ENCODE results near the gene SGPP1. TPM values are rescaled to one million over a fixed set of nuclear protein-coding genes. Genes with fewer than 3 reads are reported as not detected.

SGPP1 gene
- total and polyA plus RNA-seq, 2 of the 8 experiments (the other 6 are each of a cell fraction or from before 2014, with no cell fraction given): 5.7 to 8.1 TPM

GRCh38 chr14:63673886-63674497, 53.9 kb downstream of the SGPP1 start:
- Histone ChIP-seq H3K18ac (ENCODE audit: extremely low read depth, low read length) (no peak overlapping the region), H3K23me2 (ENCODE audit: low read depth, low read length) (no peaks in the 10 kb centered on the region), H3K4me3 (ENCODE audit: extremely low read depth in 1 of 4, insufficient read depth in 2 of 4, low read depth in 3 of 4, low read length in 4 of 4) (no peak overlapping the region), H4K5ac (ENCODE audit: insufficient read length, low read depth, low read length) (no peak overlapping the region), H3K79me2 (ENCODE audit: control insufficient read depth in 1 of 2, insufficient read depth in 2 of 2, low read length in 2 of 2) (no peaks in the 10 kb centered on the region), H4K8ac (ENCODE audit: extremely low read depth, insufficient read depth, low read length) (no peak overlapping the region; the same call in 1 of the 2 replicates), H3K4me1 (replicated peaks in 1 of 4; ENCODE audit: control insufficient read depth in 3 of 4, insufficient read depth in 4 of 4, low read length in 3 of 4) (no peaks in the 10 kb centered on the region), H3K4me2 (ENCODE audit: insufficient read depth in 1 of 2, low read depth in 2 of 2, low read length in 2 of 2) (no peak overlapping the region), H3K36me3 (ENCODE audit: control insufficient read depth in 2 of 4, insufficient read depth in 4 of 4, low read length in 3 of 4) (no peaks in the 10 kb centered on the region), H2BK20ac (ENCODE audit: low read length) (no peak overlapping the region), H3K23ac (ENCODE audit: insufficient read length) (no peak overlapping the region), H4K91ac (replicated peaks; ENCODE audit: insufficient read length, low read length) (no peak overlapping the region), H2BK15ac (ENCODE audit: low read length) (no peak overlapping the region), H3K14ac (ENCODE audit: insufficient read length) (no peak overlapping the region), H2BK120ac (replicated peaks; ENCODE audit: low read depth, low read length) (no peak overlapping the region), H2AFZ (ENCODE audit: low read length) (no peak overlapping the region), H3K9me3 (ENCODE audit: insufficient read depth in 2 of 2, low read depth in 1 of 2, low read length in 1 of 2) (no peaks in the 10 kb centered on the region), H3K9ac (replicated peaks in 1 of 4; ENCODE audit: extremely low read depth in 1 of 4, low read depth in 3 of 4, low read length in 3 of 4) (no peak overlapping the region), H3K79me1 (ENCODE audit: low read depth, low read length) (no peaks in the 10 kb centered on the region), H2BK5ac (ENCODE audit: low read depth, low read length) (no peak overlapping the region), H3K4ac (replicated peaks; ENCODE audit: insufficient read length, low read depth, low read length) (no peak overlapping the region), H2BK12ac (ENCODE audit: low read depth, low read length) (no peak overlapping the region), H3K27me3 (replicated peaks in 1 of 4; ENCODE audit: control insufficient read depth in 3 of 4, extremely low read depth in 1 of 4, insufficient read depth in 3 of 4, low read length in 3 of 4) (no peaks in the 10 kb centered on the region), H4K20me1 (replicated peaks in 1 of 2; ENCODE audit: control insufficient read depth in 1 of 2, insufficient read depth in 2 of 2, low read length in 2 of 2) (peaks cover 0 to 2% of the 10 kb centered on the region in 2 experiments), H2AK5ac (ENCODE audit: low read depth, low read length) (no peak overlapping the region), H3K27ac (ENCODE audit: low read depth, low read length) (no peak overlapping the region), H3K56ac (replicated peaks; ENCODE audit: insufficient read length, low read depth, low read length) (no peak overlapping the region)
- 91% methylated on average over 7 of the region's 7 CpGs; no CpG with 5 or more reads in 1 of the 2 experiments for WGBS, 2 experiments (ENCODE audit: extremely low coverage in 1 of 2, insufficient coverage in 1 of 2, insufficient read length in 1 of 2, insufficient replicate concordance in 2 of 2, low coverage in 1 of 2, low lambda C conversion rate in 2 of 2, missing lambda C conversion rate in 1 of 2)
- DNase-seq (ENCODE audit: low read depth in 1 of 2, low spot score in 2 of 2) (no peak), FAIRE-seq (no peak)
- ChIA-PET POLR2A (ENCODE audit: partially characterized antibody) (no interaction called here), CTCF (ENCODE audit: partially characterized antibody) (no interaction called here)
- TF ChIP-seq MAX (IDR thresholded peaks at IDR 0.05) (no peak), TCF12 (IDR thresholded peaks at IDR 0.05; ENCODE audit: low read depth, low read length) (no peak), HDAC2 (IDR thresholded peaks at IDR 0.05; ENCODE audit: borderline replicate concordance in 1 of 2, low read depth in 2 of 2, low read length in 2 of 2) (no peak), RXRA (IDR thresholded peaks at IDR 0.05; ENCODE audit: insufficient read depth, low read depth, low read length) (no peak), CTBP2 (IDR thresholded peaks at IDR 0.05; ENCODE audit: borderline replicate concordance, insufficient read depth, insufficient read length, low read length) (no peak), CEBPB (IDR thresholded peaks at IDR 0.05; ENCODE audit: low read depth, low read length) (no peak), SAP30 (IDR thresholded peaks at IDR 0.05; ENCODE audit: insufficient read depth, insufficient replicate concordance, low read length) (no peak), POU5F1 (IDR thresholded peaks at IDR 0.05; ENCODE audit: low read depth, low read length) (no peak), RFX5 (IDR thresholded peaks at IDR 0.05; ENCODE audit: borderline replicate concordance, low read depth, low read length) (no peak), RNF2 (IDR thresholded peaks at IDR 0.05; ENCODE audit: borderline replicate concordance, low read depth, low read length, missing control alignments, poor library complexity, severe bottlenecking) (no peak), YY1 (IDR thresholded peaks at IDR 0.05; ENCODE audit: low read depth, low read length) (no peak), CBX8 (IDR thresholded peaks at IDR 0.05; ENCODE audit: borderline replicate concordance, low read depth, low read length) (no peak), SP2 (IDR thresholded peaks at IDR 0.05; ENCODE audit: low read length) (no peak)
